GM18907 (cell line): Measurements from ENCODE around the gene PRRG1.
"Not testable (repeated sequence)": the region's sequence is repeated elsewhere in the genome, so short reads cannot be mapped to it uniquely, and the experiment has no call there.

Source experiments
- ATAC-seq: cut with Tn5 transposase; IDR thresholded peaks from one replicate; pipeline ENCODE4 v1.9.1; 2021; ENCODE audit warnings: mild to moderate bottlenecking, moderate library complexity; ENCODE audit not compliant: unreplicated experiment

Gene PRRG1

DNA sequence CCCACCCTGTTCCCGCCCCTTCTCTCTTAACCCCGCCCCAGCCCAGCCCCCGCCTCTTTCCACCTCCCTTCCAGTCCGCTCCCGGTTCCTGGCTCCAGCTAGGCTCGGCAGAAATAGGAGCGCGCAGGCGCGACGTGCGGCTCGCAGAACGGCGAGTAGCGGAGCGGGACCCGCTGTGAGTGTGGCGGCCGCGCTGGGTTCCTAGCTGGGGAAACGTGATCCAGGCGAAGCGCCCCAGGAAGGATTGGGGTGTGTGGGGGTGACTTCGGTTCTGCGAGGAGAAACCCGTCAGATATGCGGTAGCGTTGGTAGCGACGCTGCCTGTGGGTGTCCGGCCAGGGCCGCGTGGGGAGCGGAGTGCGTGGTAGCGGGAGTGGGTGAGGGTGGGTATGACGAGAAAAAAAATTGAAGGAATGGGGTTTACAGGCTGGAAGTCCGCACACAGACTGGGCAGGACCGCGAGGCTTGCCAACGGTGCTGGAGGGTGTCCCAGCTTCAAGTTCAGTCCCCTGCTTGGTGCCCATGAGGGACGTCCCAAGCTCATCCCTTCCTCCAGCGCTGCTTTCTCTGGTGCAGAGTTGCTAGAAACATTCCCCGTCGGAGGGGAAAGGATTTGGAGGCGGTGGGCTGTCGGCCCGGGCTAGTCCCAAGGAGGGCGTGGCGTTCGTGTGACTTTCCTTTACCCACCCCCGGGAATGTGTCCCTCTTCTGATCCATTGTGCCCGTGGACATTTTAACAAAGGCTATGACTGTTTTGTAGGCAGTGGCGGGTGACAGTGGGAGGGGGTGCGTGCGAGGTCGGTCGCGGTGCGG is at the start of gene PRRG1:
Gene PRRG1, plus strand, starts transcription at position 144 of the 813 bp plus-strand sequence. CDS start 56,886 bp downstream, outside the sequence.
- ATAC-seq, result no peak

DNA sequence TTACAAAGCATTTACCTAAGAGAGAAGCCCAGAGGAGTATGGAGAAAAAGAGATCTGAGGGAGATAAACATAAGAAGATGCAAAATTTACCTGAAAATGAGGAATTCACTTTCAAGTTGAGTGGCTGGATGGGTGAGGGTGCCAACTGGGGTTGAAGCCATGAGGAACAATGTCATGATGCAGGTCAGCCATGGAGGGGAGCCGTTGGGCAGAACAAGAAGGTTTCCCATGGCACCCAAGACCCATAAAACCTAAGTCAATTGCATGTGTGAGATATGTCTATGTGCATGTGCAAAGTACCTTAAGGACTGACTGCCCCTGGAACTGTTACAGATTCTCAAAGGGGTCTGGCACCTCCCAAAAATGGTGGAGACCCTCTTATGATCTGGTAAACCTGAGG is 46.6 kb upstream of the PRRG1 start:
- ATAC-seq, result no peak

DNA sequence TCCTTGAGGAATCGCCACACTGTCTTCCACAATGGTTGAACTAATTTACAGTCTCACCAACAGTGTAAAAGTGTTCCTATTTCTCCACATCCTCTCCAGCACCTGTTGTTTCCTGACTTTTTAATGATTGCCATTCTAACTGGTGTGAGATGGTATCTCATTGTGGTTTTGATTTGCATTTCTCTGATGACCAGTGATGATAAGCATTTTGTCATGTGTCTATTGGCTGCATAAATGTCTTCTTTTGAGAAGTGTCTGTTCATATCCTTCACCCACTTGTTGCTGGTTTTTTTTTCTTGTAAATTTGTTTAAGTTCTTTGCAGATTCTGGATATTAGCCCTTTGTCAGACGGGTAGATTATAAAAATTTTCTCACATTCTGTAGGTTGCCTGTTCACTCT is 43.9 kb upstream of the PRRG1 start:
- ATAC-seq, result not testable (repeated sequence)

DNA sequence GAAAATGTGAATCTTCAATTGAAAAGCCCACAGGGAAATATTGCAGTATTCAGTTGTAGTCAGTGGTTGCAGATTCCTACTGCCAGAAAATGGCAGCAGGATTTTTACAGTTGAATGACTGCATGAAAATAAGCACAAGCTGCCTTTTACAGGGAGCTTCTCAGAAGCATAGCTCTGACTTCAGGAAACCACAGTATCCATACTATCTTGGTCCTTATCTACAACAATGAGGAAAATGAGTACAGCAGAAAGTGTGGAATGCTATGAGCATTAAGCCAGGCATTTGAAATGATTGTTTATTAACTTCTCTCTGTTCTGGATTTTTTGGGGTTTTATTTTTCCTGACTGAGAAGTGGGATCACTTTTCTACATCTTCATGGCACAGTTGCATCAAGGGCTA is 34.6 kb upstream of the PRRG1 start:
- no peak for ATAC-seq

DNA sequence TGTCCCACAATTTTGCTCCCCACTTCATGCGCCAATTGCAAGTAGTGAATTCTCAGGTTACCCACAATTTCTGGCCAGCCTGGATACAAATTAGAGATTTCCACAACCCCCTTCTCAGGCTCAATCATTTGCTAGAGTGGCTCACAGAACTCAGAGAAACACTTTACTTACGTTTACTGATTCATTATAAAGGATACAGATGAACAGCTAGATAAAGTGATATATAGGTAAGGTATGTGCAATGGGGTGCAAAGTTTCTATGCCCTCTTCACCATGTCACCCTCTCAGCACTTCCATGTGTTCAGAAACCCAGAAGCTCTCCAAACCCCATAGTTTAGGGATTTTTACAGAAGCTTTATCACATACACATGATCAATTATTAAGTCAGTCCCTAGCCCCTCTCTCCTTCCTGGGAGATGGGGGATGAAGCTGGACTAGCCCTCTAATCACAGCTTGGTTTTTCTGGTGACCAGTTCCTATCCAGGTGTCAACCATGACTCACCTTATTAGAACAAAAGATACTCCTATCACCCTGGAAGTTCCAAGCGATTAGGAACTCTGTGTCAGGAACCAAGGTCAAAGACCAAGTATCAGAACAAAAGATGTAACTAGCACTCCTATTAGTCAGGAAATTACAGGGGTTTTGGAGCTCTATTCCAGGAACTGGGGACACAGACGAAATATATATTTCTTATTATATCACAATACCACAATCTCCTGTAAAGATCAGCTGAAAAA is 33.5 kb upstream of the PRRG1 start:
- no peak for ATAC-seq

DNA sequence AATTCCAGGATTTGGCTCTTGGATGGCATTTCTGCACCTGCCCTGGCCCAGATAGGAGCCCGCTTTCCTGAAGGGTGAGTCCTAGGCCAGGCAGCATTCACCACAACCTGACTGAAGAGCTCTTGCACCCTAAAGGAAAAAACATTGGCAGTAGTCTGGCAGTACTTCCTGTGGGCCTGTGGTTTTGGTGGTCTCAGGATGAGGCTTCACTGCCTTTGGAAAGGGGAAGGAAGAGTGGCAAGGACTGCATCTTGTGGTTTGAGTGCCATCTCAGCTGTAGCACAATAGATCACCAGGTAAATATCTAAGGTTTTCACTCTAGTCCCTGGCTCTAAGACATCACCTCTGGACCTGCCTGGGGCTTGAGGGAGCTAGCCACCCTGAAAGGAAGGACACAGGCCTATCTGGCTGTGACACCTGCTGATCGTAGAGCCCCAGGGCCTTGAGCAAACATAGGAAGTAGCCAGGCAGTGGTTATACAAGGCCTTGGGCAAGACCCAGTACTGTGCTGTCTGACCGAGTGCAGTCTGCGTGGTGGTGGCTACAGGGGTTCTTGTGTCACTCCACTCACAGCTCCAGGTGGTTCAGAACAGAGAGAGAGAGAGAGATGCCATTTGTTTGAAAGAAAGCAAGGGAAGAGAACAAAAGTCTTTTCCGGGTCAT is 28.5 kb upstream of the PRRG1 start:
- ATAC-seq, result no peak

DNA sequence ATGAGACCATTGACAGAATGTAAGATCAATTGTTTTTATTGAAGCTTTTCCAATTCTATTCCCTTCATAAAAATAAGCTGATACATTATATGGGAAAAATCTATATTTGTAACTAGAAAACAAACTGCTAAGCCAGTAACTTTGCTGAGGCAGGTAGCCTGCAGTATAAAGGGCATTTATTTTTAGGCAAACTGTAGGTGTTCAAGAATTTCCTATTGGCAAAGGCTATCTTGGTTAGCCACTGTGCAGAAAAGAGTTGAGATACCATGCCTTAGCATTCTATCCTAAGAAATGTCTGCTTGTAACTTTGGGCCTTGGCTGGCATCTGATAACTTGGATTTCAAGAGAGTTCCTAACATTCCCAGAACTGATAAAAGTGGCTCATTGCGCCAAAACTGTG is 18.5 kb upstream of the PRRG1 start:
- no peak for ATAC-seq

DNA sequence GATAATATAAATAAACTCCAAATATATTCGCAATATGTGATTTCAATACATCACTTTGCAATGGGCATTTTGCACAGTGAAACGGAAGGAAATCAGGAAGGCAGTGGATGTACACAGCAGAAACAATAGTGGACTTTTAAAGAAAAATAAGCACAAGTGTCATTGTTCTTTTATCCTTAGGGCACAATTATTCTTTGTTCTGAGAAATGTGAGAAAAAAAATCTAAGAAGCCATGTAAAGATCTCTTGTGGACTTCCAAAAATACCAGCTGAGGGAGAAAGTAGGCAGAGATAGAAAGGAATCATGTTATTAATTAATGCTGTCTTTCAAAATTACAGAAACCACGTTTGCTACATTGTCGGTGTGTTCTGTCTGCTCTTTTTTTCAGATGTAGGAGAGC is 17.6 kb upstream of the PRRG1 start:
- ATAC-seq, result no peak

DNA sequence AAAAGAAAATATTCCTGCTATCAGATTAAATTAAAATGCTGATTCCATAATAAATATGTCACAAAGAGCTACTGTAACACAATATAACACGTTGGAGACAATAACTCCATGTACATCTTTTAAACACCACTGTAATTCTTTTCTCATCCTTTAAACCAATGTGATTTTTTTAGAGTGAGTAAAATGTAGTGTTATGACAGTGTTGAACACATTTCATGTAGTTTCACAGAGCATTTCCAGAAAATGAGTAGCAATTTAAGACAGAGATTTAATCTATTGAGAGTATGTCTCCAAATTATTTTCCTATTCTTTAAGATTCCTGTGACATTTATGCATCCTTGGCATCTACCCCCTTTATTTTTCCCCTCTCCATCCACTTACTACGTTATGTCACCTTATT is 17.1 kb upstream of the PRRG1 start:
- ATAC-seq, result no peak

DNA sequence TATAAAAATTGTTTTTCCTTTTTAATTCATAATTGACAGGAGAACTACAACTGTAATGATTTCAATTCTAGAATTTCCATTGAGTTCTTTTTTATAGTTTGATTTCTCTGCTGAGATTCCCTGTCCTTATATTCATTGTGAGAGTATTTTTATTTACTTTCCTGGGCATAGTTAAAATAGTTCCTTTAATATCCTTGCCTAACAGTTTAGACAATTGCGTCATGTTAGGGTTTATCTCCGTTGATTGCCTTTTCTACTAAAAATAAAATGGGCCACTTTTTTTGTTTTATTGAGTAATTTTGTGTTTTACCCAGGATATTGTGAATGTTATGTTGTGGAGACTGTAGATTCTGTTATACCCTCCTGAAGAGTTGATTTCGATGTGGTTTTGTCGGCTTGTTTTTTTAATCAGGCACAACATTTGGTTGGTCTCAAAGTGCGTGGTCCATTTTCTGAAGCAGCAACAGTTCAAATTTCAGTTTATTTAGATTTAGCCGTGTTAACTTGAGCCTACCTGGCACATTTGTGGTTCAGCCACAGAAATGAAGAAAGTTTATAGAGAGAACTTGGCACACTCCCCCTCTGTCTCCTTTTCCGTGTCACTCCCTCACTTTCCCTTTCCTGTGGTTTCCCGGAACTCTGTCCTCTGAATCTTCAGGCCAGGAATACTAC is 16.0 kb upstream of the PRRG1 start:
- no peak for ATAC-seq

DNA sequence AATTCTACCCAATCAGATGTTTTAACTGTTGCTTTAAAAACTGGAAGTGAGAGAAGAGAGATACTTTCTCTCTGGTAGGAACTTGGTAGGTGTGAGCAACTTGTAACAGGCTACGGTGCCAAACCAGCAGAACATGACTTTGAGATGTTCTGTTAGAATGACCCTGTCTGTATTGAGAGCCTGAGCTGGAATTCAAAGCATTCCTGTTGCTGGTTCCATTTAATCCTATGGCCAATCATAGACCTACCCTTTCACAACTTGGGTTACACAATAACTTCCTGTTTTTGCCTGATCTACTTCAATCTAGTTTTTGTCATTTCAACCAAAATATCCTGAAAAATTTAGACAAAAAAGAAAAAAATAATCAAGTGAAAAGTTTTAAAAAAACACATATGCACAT is 1.7 kb upstream of the PRRG1 start:
- ATAC-seq, result no peak

DNA sequence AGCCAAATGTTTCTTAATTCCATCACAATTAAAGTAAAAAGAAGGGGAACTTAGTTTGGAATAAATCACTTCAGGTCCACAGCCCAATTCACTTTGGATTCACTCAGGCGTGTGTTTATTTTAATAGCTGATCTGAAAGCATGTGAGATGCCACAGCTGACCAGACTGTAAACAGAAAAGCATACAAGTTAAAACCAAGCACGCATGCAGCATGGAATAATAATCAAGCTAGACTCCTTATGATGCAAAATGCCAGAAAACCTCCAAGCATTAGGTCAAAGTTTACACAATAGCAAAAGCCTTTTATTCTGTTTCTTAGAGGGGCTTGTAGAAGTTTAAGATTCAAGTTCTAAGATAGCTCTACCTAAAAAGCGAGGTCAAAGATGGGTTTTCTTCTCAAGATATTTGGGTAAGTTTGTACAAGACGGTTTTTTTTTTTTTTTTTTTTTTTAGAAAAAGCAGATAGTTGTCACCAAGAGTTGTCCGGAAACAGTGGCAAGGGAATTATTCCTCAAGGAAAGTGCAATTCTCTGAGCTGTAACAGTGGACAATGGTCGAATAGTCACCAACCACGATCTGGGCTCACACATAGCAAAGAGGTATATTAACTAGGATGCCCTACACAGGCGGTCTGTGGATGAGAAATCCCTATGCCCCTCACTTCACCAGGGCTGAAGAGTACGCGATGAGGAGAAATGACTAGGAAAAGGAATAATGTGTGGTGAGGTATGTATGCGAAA is 763 bp upstream of the PRRG1 start:
- no peak for ATAC-seq

DNA sequence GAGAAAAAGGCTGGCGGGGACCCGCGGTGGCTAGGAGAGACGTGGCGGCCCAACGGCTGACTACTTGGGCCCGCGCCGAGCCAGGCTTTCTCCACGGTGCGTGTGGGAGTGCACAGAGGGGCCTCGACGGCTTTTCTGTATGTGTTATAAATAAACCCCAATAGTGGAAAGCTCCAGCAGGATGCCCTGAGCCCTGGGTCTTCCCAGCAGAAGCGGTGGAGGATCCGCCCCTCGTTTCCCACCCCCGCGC is 268 bp upstream of the PRRG1 start:
- no peak for ATAC-seq

DNA sequence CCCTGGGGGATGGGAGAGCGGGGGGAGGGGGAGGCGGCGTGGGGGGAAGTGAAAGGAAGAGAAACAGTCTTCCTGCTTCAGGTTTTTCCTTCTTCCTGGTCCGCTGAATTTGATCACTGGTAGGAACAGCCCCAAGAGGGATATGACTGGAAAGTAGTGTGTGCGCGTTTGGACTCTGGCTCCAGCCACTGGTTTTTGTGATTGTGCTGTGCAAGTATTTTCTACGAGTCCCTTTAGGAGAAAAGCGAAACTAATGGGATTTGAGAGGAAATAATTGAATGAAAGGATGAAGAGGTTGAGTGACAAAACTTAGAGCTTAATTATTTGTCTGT is 836 bp downstream of the PRRG1 start:
- no peak for ATAC-seq

DNA sequence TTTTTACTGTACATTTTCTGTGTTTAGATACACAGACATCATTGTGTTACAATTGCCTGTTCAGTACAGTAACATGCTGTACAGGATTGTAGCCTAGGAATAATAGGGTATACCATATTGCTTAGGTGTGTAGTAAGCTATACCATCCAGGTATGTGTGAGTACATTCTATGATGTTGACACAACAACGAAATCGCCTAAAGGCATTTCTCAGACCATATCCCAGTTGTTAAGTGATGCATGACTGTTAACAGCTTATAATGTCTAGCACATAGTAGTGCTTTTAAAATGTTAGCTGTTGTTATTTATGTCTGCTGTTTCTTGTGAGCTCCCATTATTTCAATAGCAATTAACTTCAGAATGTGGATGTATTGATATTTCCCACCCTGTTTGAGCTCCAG is 4.5 kb downstream of the PRRG1 start:
- no peak for ATAC-seq

DNA sequence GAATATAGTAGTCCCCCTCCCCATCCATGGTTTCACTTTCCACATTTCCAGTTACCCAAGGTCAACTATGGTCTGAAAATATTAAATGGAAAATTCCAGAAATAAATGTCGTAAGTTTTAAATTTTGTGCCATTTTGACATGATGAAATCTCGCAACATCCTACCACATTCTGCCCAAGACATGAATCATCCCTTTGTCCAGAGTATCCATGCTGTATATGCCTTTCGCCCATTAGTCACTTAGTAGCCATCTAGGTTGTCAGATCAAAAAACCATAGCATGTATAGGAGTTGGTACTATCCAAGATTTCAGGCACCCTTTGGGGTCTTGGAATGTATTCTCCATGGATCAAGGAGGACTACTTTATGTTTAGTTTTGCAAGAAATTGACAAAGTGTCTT is 8.3 kb downstream of the PRRG1 start:
- no peak for ATAC-seq

DNA sequence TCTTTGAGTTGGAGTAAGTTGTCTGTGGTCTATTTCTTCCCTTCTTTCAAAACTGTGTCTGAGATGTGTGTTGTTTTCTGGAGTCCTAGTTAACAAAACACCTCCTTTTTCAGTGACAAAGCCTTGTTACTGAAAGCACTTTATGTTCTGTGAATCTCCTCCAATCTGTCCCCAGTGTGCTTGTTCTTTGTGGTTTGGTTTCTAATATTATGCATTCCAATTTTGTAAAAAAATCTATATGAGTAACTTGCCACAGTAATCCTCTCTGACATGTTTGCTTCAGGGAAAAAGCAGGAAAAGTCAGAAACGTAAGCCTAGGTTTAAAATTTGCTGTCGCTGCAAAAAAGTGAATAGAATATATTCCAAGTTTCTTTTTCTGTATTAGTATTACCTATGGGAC is 12.4 kb downstream of the PRRG1 start:
- no peak for ATAC-seq

DNA sequence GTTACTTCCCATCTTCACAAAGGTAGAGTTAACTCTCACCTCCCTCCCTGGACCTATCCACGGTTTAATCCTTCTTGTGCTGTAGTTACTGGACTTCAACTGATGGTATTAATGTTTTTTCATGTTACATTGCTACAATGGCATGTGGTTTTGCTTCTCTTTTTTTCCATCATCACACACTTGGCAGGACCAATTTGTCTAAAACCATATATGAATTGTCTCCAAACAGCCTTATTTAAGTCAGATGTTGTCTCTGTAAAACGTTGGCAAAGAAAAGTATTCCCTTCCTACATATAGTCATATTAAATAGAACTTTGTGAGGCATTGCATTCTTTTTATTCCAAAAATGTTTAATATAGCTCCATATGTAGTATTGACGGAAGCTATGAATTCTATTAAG is 15.5 kb downstream of the PRRG1 start:
- no peak for ATAC-seq

DNA sequence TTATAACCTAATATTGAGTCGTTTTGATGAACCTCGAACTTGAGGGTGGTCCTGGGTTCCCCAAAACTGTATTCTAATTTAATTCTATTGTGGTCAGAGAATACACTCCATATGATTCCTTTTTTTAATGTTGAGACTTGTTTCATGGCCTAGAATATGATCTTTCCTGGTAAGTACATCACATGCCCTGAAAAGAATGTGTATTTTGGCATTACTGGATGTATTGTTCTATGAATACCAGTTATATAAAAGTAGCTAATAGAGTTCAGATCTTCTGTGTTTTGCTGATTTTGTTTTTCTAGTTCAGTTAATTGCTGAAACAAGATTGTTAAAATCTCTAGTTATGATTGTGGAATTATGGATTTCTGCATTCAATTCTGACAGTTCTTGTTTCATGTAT is 18.8 kb downstream of the PRRG1 start:
- no peak for ATAC-seq

DNA sequence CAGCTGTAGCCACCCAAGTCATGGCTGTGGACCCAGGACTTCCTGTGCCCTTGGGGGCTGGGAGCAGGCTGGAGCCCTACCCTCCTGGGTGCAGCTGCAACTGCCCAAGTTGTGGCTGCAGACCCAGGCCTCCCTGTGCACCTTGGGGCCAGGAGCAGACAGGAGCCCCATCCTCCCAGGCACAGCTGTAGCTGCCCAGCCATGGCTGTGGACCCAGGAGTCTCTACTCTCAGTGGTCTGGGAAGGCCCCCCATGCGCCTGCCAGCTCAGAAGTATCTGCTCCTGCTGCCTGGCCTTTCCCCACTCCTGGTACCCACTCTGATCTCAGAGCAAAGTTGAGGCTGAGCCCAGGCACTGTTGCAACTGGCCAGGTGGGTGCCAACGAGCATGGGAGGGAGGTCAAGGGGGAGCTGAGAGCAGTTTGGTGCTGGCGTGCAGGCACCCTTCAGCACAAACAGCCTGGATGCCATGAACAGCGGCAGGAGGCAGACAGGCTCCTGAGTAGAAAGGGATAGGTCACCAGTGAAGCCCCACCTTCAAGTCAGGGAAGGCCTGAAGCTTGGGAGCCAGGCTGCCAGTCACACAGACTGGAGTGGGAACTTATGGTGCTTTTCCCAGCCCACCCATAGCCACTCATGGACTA is 21.5 kb downstream of the PRRG1 start:
- no peak for ATAC-seq

DNA sequence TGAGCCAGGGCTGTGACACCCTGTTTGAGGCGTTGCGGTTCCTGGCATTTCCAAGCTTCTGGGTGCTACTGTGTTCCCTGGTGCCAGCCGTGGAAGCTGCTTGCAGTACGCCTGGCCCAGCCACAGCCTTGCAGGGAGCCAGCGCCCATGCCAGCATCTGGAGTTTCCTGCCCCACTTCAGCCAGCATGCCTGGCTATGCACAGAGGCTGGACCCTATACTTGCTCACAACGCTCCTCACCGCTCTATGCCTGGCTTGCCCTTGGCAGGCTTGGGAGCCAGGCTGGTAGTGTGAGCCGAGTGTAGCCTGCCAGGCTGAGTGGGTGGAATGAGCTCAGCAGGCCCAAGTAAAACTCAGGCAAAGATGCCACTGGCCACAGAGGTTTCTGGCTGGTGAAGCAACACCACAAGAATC is 22.4 kb downstream of the PRRG1 start:
- ATAC-seq, result no peak
